Measurements from ENCODE around the gene ARMH1. TPM values are rescaled to one million over a fixed set of nuclear protein-coding genes. Genes with fewer than 3 reads are reported as not detected.

Gene ARMH1
- total RNA-seq, 1 experiment from 2014 or later = 0.24 TPM

GRCh38 chr1:44705938-44706337, 31.4 kb downstream of the ARMH1 start:
- no peak for DNase-seq (ENCODE audit: low read depth, low spot score)
- in situ Hi-C loops (cut with HindIII; ENCODE audit: low pct_unique_long_range_greater_than_20kb, low sequenced_read_pairs) = no loop called here

GRCh38 chr1:44707112-44707881, 32.8 kb downstream of the ARMH1 start:
- in situ Hi-C loops (cut with HindIII; ENCODE audit: low pct_unique_long_range_greater_than_20kb, low sequenced_read_pairs) = no loop called here
- DNase-seq (ENCODE audit: low read depth, low spot score) = no peak

GRCh38 chr1:44707959-44708831, 33.7 kb downstream of the ARMH1 start:
- in situ Hi-C loops (cut with HindIII; ENCODE audit: low pct_unique_long_range_greater_than_20kb, low sequenced_read_pairs) = no loop called here
- peak; percentile 68 for DNase-seq (ENCODE audit: low read depth, low spot score)

GRCh38 chr1:44713321-44713781, 38.8 kb downstream of the ARMH1 start:
- in situ Hi-C loops (cut with HindIII; ENCODE audit: low pct_unique_long_range_greater_than_20kb, low sequenced_read_pairs) = no loop called here
- no peak for DNase-seq (ENCODE audit: low read depth, low spot score)

- in situ Hi-C loops (cut with HindIII; ENCODE audit: low pct_unique_long_range_greater_than_20kb, low sequenced_read_pairs) = no loop called here
Measured at GRCh38 chr1:44714532-44714931, 40.0 kb downstream of the ARMH1 start.

GRCh38 chr1:44714944-44715571, 40.5 kb downstream of the ARMH1 start:
- peak; percentile 83 for DNase-seq (ENCODE audit: low read depth, low spot score)
- in situ Hi-C loops (cut with HindIII; ENCODE audit: low pct_unique_long_range_greater_than_20kb, low sequenced_read_pairs) = no loop called here

More at GRCh38 chr1:44714532-44714931, 40.0 kb downstream of the ARMH1 start:
- no peak for DNase-seq (ENCODE audit: low read depth, low spot score)

GRCh38 chr1:44717156-44717555, 42.6 kb downstream of the ARMH1 start:
- DNase-seq (ENCODE audit: low read depth, low spot score) = no peak
- in situ Hi-C loops (cut with HindIII; ENCODE audit: low pct_unique_long_range_greater_than_20kb, low sequenced_read_pairs) = no loop called here

GRCh38 chr1:44717653-44718052, 43.1 kb downstream of the ARMH1 start:
- in situ Hi-C loops (cut with HindIII; ENCODE audit: low pct_unique_long_range_greater_than_20kb, low sequenced_read_pairs) = no loop called here
- no peak for DNase-seq (ENCODE audit: low read depth, low spot score)

- in situ Hi-C loops (cut with HindIII; ENCODE audit: low pct_unique_long_range_greater_than_20kb, low sequenced_read_pairs) = no loop called here
- DNase-seq (ENCODE audit: low read depth, low spot score) = no peak
Measured at GRCh38 chr1:44718091-44718490, 43.6 kb downstream of the ARMH1 start.

- in situ Hi-C loops (cut with HindIII; ENCODE audit: low pct_unique_long_range_greater_than_20kb, low sequenced_read_pairs) = no loop called here
- DNase-seq (ENCODE audit: low read depth, low spot score) = no peak
Measured at GRCh38 chr1:44719318-44719717, 44.8 kb downstream of the ARMH1 start.

GRCh38 chr1:44720281-44720680, 45.8 kb downstream of the ARMH1 start:
- in situ Hi-C loops (cut with HindIII; ENCODE audit: low pct_unique_long_range_greater_than_20kb, low sequenced_read_pairs) = no loop called here
- no peak for DNase-seq (ENCODE audit: low read depth, low spot score)

- in situ Hi-C loops (cut with HindIII; ENCODE audit: low pct_unique_long_range_greater_than_20kb, low sequenced_read_pairs) = no loop called here
- DNase-seq (ENCODE audit: low read depth, low spot score) = peak; percentile 96
Measured at GRCh38 chr1:44721485-44722361, 47.2 kb downstream of the ARMH1 start.

- in situ Hi-C loops (cut with HindIII; ENCODE audit: low pct_unique_long_range_greater_than_20kb, low sequenced_read_pairs) = no loop called here
- no peak for DNase-seq (ENCODE audit: low read depth, low spot score)
Measured at GRCh38 chr1:44723064-44723463, 48.5 kb downstream of the ARMH1 start.

GRCh38 chr1:44723496-44724295, 49.2 kb downstream of the ARMH1 start:
- in situ Hi-C loops (cut with HindIII; ENCODE audit: low pct_unique_long_range_greater_than_20kb, low sequenced_read_pairs) = no loop called here
- no peak for DNase-seq (ENCODE audit: low read depth, low spot score)

- DNase-seq (ENCODE audit: low read depth, low spot score) = no peak
- in situ Hi-C loops (cut with HindIII; ENCODE audit: low pct_unique_long_range_greater_than_20kb, low sequenced_read_pairs) = no loop called here
Measured at GRCh38 chr1:44724296-44724954, 49.9 kb downstream of the ARMH1 start.
